H9 (cell line): ENCODE data around the gene EHD2. TPM values are rescaled to one million over a fixed set of nuclear protein-coding genes. Genes with fewer than 3 reads are reported as not detected.

Experiments
- DNase-seq: peaks from one replicate; pipeline ENCODE4 v3.0.0-alpha.2; 2017
- H2AFZ ChIP-seq: one replicate; pipeline ENCODE4 v1.6.1; 2013; ENCODE audit warnings: mild to moderate bottlenecking, low read length, control low read depth, moderate library complexity
- H2AK5ac ChIP-seq: 2 replicates; pipeline ENCODE4 v1.6.1; 2013; ENCODE audit warnings: low read length, control low read depth, mixed read lengths; ENCODE audit not compliant: insufficient read length
- H2BK120ac ChIP-seq: one replicate; pipeline ENCODE4 v1.6.1; 2013; ENCODE audit warnings: low read depth, mild to moderate bottlenecking, low read length, control low read depth, inconsistent platforms; ENCODE audit not compliant: poor library complexity, severe bottlenecking
- H2BK12ac ChIP-seq: 2 replicates; pipeline ENCODE4 v1.6.1; 2013; ENCODE audit warnings: low read length, control low read depth, mixed read lengths, low read depth; ENCODE audit not compliant: insufficient read length
- H2BK15ac ChIP-seq: 2 replicates; pipeline ENCODE4 v1.6.1; 2013; ENCODE audit warnings: low read depth, low read length, control low read depth
- H2BK20ac ChIP-seq: one replicate; pipeline ENCODE4 v1.6.1; 2013; ENCODE audit warnings: low read depth, mild to moderate bottlenecking, low read length, control low read depth, inconsistent platforms; ENCODE audit not compliant: poor library complexity, severe bottlenecking
- H2BK5ac ChIP-seq: 2 replicates; pipeline ENCODE4 v1.6.1; 2013; ENCODE audit warnings: low read length, control low read depth, mixed read lengths; ENCODE audit not compliant: insufficient read length
- H3K14ac ChIP-seq: 2 replicates; pipeline ENCODE4 v1.6.1; 2013; ENCODE audit warnings: low read length, control low read depth; ENCODE audit not compliant: insufficient read depth
- H3K18ac ChIP-seq: 2 replicates; pipeline ENCODE4 v1.6.1; 2013; ENCODE audit warnings: low read depth, mild to moderate bottlenecking, mixed read lengths, low read length, control low read depth; ENCODE audit not compliant: insufficient read length
- H3K23ac ChIP-seq: 2 replicates; pipeline ENCODE4 v1.6.1; 2013; ENCODE audit warnings: low read length, control low read depth, mixed read lengths, low read depth; ENCODE audit not compliant: insufficient read length
- H3K23me2 ChIP-seq: 2 replicates; pipeline ENCODE4 v1.6.1; 2013; ENCODE audit warnings: low read depth, mild to moderate bottlenecking, mixed read lengths, low read length, control low read depth; ENCODE audit not compliant: insufficient read length, poor library complexity, severe bottlenecking
- H3K27ac ChIP-seq: 2 replicates; pipeline ENCODE4 v1.5.1; 2013; ENCODE audit warnings: low read length, control low read depth, mixed read lengths, low read depth; ENCODE audit not compliant: insufficient read length
- H3K27me3 ChIP-seq: 2 replicates; pipeline ENCODE4 v1.6.1; 2013; ENCODE audit warnings: low read length, control low read depth, inconsistent platforms; ENCODE audit not compliant: insufficient read depth
- H3K4ac ChIP-seq: 2 replicates; pipeline ENCODE4 v1.6.1; 2013; ENCODE audit warnings: low read depth, mild to moderate bottlenecking, control low read depth, inconsistent platforms, low read length, moderate library complexity
- H3K4me1 ChIP-seq: 2 replicates; pipeline ENCODE4 v1.6.1; 2013; ENCODE audit warnings: low read length, control low read depth, inconsistent platforms; ENCODE audit not compliant: insufficient read depth
- H3K4me2 ChIP-seq: 2 replicates; pipeline ENCODE4 v1.6.1; 2013; ENCODE audit warnings: low read length, control low read depth, mixed read lengths; ENCODE audit not compliant: insufficient read length, insufficient read depth
- H3K56ac ChIP-seq: 2 replicates; pipeline ENCODE4 v1.6.1; 2013; ENCODE audit warnings: low read depth, mild to moderate bottlenecking, mixed read lengths, low read length, control low read depth; ENCODE audit not compliant: insufficient read length
- H3K79me1 ChIP-seq: 2 replicates; pipeline ENCODE4 v1.6.1; 2013; ENCODE audit warnings: low read depth, mild to moderate bottlenecking, moderate library complexity, low read length, control low read depth, inconsistent platforms; ENCODE audit not compliant: insufficient read depth, poor library complexity, severe bottlenecking
- H3K79me2 ChIP-seq: 2 replicates; pipeline ENCODE4 v1.6.1; 2013; ENCODE audit warnings: low read length, control low read depth, inconsistent platforms; ENCODE audit not compliant: insufficient read depth
- H3K9ac ChIP-seq: 2 replicates; pipeline ENCODE4 v1.6.1; 2013; ENCODE audit warnings: low read length, control low read depth, mixed read lengths; ENCODE audit not compliant: insufficient read length; ENCODE audit errors: extremely low read depth
- H3K9me3 ChIP-seq: one replicate; pipeline ENCODE4 v1.6.1; 2013; ENCODE audit warnings: low read depth, low read length, inconsistent platforms; ENCODE audit not compliant: control insufficient read depth
- H3T11ph ChIP-seq: one replicate; pipeline ENCODE4 v1.6.1; 2013; ENCODE audit warnings: mild to moderate bottlenecking, low read length, control low read depth, inconsistent platforms
- H4K20me1 ChIP-seq: one replicate; pipeline ENCODE4 v1.6.1; 2013; ENCODE audit not compliant: control insufficient read depth, insufficient read length, insufficient read depth
- H4K5ac ChIP-seq: 2 replicates; pipeline ENCODE4 v1.6.1; 2013; ENCODE audit warnings: low read depth, mild to moderate bottlenecking, mixed read lengths, low read length, control low read depth; ENCODE audit not compliant: insufficient read length
- H4K8ac ChIP-seq: replicated peaks from 2 replicates; pipeline ENCODE4 v1.6.1; 2013; ENCODE audit warnings: low read length, control low read depth, mixed read lengths, low read depth; ENCODE audit not compliant: insufficient read length
- H4K91ac ChIP-seq: 2 replicates; pipeline ENCODE4 v1.6.1; 2013; ENCODE audit warnings: low read depth, mild to moderate bottlenecking, moderate library complexity, mixed read lengths, low read length, control low read depth; ENCODE audit not compliant: insufficient read length
- H3K27ac Mint-ChIP-seq, 3 experiments: 2 replicates in 2 of 3; 3 replicates in 1 of 3; pipeline ENCODE4 v1.8.0; 2020 to 2021; ENCODE audit warnings: mixed read lengths in 3 of 3, mild to moderate bottlenecking in 1 of 3, moderate library complexity in 1 of 3
- H3K27me3 Mint-ChIP-seq: 2 replicates; pipeline ENCODE4 v1.8.0; 2021; ENCODE audit warnings: low read depth, mild to moderate bottlenecking, moderate library complexity, mixed read lengths
- H3K36me3 Mint-ChIP-seq, 3 experiments: 2 replicates in 2 of 3; 3 replicates in 1 of 3; pipeline ENCODE4 v1.8.0; 2020 to 2021; ENCODE audit warnings: low read depth in 3 of 3, mixed read lengths in 3 of 3; ENCODE audit not compliant: insufficient read depth in 1 of 3
- H3K4me1 Mint-ChIP-seq, 2 experiments: 2 replicates each; pipeline ENCODE4 v1.8.0; 2020; ENCODE audit warnings: mixed read lengths in 2 of 2
- H3K4me3 Mint-ChIP-seq, 2 experiments: 2 replicates in 1 of 2; 3 replicates in 1 of 2; pipeline ENCODE4 v1.8.0; 2020 to 2021; ENCODE audit warnings: mild to moderate bottlenecking in 2 of 2, mixed read lengths in 2 of 2, moderate library complexity in 1 of 2
- H3K9me3 Mint-ChIP-seq, 2 experiments: 2 replicates in 1 of 2; 3 replicates in 1 of 2; pipeline ENCODE4 v1.8.0; 2020; ENCODE audit warnings: mild to moderate bottlenecking in 2 of 2, mixed read lengths in 2 of 2, moderate library complexity in 1 of 2
- WGBS: extraction: QIAGEN DNeasy Blood & Tissue Kit; methylation state at CpG from one replicate; pipeline ENCODE4 v1.1.7; 2013; ENCODE audit warnings: missing lambda C conversion rate, low lambda C conversion rate, mixed read lengths; ENCODE audit not compliant: insufficient read length; ENCODE audit errors: extremely low coverage; 5-methylcytosine and 5-hydroxymethylcytosine counted together
- total RNA-seq: library from RNA; stranded (reverse); gene quantifications from 2 replicates; pipeline ENCODE4 v1.2.1, GENCODE V29; 2021
- TF ChIP-seq, protein P1 (sequence below): fragments of 200-600 bp; sonication (generic); conservative IDR thresholded peaks from 3 replicates; pipeline ENCODE4 v1.8.0; 2021; ENCODE audit warnings: antibody characterized with exemption, mild to moderate bottlenecking

EHD2 gene
- total RNA-seq, 1 experiment from 2014 or later, result 19.7 TPM

GRCh38 chr19:47766670-47767069, 53.4 kb downstream of the EHD2 start:
- no peak overlapping the region for H3K4me3 Mint-ChIP-seq

More at GRCh38 chr19:47766670-47767069, 53.4 kb downstream of the EHD2 start:
- Histone ChIP-seq H2AFZ (no peak overlapping the region), H4K91ac (peak overlapping the region; percentile 13), H3K4me1 (no peaks in the 10 kb centered on the region), H3K9ac (no peak overlapping the region), H3T11ph (no peak overlapping the region), H4K5ac (no peak overlapping the region), H3K79me1 (no peaks in the 10 kb centered on the region), H3K14ac (no peak overlapping the region), H3K18ac (no peak overlapping the region), H3K27me3 (no peaks in the 10 kb centered on the region), H2BK15ac (no peak overlapping the region), H4K20me1 (no peaks in the 10 kb centered on the region), H2BK120ac (no peak overlapping the region), H2BK12ac (peak overlapping the region; percentile 10), H3K4ac (no peak overlapping the region), H3K23ac (no peak overlapping the region), H3K9me3 (no peaks in the 10 kb centered on the region), H3K4me2 (no peak overlapping the region), H2AK5ac (no peak overlapping the region), H3K27ac (no peak overlapping the region), H3K56ac (no peak overlapping the region), H2BK5ac (no peak overlapping the region), H2BK20ac (no peak overlapping the region), H3K79me2 (no peaks in the 10 kb centered on the region), H4K8ac (no peak overlapping the region), H3K23me2 (peaks cover 2% of the 10 kb centered on the region)
- DNase-seq, result no peak
- Mint-ChIP-seq H3K4me1 (peaks cover 14 to 21% of the 10 kb centered on the region in 2 experiments), H3K27ac (no peak overlapping the region), H3K9me3 (peaks cover 0 to 3% of the 10 kb centered on the region in 2 experiments; a peak in 3 of 5 replicates), H3K36me3 (peaks cover 0 to 3% (median 0%) of the 10 kb centered on the region in 3 experiments; a peak in 3 of 7 replicates), H3K27me3 (peaks cover 2% of the 10 kb centered on the region; the same call in 1 of the 2 replicates)
- TF ChIP-seq, protein P1, sequence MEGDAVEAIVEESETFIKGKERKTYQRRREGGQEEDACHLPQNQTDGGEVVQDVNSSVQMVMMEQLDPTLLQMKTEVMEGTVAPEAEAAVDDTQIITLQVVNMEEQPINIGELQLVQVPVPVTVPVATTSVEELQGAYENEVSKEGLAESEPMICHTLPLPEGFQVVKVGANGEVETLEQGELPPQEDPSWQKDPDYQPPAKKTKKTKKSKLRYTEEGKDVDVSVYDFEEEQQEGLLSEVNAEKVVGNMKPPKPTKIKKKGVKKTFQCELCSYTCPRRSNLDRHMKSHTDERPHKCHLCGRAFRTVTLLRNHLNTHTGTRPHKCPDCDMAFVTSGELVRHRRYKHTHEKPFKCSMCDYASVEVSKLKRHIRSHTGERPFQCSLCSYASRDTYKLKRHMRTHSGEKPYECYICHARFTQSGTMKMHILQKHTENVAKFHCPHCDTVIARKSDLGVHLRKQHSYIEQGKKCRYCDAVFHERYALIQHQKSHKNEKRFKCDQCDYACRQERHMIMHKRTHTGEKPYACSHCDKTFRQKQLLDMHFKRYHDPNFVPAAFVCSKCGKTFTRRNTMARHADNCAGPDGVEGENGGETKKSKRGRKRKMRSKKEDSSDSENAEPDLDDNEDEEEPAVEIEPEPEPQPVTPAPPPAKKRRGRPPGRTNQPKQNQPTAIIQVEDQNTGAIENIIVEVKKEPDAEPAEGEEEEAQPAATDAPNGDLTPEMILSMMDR, result no peak
- no CpG with 5 or more reads among the region's 7 CpGs for WGBS
